Hematopoietic multipotent progenitor cell treated with erythropoietin and hydrocortisone succinate and interleukin-3 and kit ligand, for 4 days (in vitro differentiated cells): Measurements from ENCODE around the gene WRAP73.

Experiments used
- DNase-seq: peaks from one replicate; pipeline ENCODE4 v3.0.0-alpha.2; 2015

The WRAP73 gene

DNA sequence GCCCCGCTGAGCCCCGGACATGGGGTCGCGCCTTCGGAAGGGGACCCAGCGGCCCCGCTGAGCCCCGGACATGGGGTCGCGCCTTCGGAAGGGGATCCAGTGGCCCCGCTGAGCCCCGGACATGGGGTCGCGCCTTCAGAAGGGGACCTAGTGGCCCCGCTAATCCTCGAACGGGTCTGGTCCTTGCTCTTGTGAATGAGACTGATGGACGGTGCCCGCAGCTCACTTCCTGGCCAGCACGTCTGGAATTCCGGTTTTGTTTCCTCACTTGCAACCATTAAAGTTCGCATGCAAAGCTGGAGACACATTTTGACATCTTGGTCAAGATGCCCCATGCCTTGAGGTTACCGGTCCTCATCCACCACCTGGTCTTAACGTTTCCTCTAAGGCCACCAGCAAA is 5.6 kb downstream of the WRAP73 start:
- DNase-seq, result no peak

DNA sequence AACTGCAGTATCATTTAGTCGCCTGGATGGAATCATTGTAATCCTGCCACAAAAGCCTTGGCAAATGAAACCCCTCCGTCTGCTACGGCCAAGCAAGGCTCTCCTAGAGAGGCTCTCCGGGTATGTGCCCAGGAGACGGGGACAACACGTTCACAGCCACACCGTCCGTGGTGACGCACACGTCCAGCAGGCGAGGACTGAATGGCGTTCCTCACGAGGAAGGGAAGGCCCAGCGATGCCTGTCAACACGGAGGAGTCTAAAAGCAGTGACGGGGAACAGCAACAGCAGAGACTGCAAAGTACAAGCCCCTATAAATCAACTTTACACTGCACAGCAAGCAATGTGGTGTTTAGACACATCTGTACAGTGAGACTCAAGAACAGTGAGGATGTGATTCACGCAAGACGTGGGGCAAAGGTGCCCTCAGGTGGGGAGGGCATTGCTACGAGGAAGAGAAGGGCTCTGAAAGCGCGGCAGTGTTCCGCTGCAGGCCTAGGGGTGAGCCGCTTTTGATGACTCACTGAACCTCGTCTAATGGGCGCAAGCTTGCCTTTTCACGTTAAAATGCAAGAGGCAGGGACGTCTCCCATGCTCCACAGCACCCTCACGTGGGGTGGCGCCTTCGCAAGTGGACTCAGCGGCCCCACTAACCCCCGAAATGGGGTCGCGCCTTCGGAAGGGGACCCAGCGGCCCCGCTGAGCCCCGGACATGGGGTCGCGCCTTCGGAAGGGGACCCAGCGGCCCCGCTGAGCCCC is 6.8 kb downstream of the WRAP73 start:
- no peak for DNase-seq

DNA sequence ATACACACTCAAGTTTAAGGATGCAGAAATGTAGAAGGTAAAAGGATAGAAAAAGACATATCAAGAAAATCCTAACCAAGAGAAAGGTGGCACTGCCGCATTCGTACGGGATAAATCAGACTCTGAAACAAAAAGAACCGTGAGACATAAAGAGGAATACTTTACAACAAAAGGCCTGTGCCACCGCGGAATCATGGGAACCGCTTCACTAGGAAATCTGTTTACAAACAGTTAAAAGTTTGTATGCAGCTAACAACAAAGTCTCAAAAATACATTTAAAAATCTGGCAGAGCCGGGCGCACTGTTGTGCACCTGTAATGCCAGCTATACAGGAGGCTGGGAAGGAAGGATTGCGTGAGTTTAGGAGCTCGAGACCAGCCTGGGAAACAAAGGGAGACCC is 8.1 kb downstream of the WRAP73 start:
- no peak for DNase-seq

DNA sequence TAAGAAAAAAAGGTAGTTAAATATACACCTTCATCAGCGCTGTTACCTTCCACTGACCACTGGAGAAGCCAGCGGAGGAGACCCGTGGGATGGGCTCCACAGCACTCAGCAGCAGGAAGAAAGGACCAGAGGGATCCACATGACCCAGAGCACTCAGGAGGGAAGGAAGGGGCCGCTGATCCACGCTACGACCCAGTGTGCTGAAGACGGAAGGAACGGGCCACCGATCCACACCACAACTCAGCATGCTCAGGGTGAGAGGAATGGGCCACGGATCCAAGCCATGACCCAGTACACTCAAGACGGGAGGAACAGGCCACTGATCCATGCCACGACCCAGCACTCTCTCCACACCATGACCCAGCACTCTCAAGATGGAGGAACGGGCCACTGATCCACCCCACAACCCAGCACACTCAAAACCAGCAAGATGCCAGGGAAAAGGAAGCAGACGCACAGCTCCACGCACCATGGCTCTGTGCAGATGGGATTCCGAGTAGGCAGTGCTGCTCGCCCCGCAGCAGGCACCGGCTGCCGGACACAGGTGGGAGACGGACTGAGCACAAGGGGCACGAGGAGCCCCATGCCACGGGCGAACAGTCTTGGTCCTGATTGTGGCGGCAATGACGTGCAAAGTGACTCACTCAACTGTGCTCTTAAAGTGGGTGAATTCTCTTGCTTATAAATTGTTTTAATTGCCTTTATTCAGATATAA is 8.7 kb downstream of the WRAP73 start:
- no peak for DNase-seq

DNA sequence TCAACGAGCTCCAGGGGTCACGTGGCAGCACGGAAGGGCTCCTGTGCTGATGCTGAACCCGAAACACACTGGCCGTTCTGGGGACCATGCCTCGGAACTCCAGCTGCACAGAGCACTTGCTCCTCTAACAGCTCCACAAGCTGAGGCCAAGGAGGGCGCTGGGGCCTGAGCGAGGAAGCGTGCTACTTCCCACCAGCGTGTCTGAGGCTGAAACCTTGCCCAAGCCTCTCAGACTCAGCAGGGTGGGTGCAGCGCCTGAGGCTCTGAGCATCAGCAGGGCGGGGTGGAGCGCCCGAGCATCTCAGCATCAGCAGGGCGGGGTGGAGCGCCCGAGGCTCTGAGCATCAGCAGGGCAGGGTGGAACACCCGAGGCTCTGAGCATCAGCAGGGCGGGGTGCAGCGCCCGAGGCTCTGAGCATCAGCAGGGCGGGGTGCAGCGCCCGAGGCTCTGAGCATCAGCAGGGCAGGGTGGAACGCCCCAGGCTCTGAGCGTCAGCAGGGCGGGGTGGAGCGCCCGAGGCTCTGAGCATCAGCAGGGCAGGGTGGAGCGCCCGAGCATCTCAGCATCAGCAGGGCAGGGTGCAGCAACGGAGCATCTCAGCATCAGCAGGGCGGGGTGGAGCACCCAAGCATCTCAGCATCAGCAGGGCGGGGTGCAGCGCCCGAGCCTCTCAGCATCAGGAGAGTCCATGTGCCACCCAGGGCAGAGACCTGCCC is 9.6 kb downstream of the WRAP73 start:
- DNase-seq, result no peak

DNA sequence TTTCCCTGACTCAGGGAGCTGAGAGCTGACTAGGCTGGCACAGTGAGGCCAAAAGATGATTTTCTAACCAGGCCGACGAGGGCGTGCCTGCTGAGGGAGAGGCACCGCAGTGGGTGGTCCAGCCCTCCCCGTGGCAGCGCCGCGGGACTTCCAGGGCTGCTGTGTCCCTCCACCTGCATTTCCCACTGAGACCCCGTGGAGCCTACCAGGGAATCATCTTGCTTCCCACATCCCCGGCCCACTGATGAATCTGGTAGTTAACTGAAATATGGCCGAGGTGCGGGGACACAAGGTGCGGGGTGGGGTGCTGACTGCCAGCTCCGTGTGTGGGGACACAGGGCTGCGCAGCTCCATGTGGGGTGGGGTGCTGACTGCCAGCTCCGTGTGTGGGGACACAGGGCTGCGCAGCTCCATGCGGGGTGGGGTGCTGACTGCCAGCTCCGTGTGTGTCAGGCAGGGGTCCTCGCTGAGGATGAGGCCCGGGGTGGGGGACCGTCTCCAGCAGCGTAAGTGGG is 10.4 kb downstream of the WRAP73 start:
- DNase-seq, result no peak

DNA sequence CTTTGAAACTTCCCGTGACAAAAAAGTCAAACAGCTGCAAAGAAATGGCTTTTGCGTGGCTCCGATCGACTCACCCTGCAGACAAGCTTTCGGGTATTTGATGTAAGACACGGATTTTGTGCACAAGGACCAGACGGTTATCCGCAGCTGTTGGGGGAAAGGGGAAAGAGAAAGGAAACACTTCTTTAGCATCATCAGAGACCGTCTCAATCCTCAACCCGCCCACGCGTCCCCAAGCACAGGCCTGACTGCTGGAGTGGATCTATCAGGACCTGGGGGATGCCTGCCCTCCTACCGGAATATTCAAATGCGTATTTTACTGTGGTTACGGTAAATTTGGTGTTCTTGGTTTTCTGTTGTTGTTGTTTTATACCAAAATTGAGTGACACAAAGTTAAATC is 11.2 kb downstream of the WRAP73 start:
- no peak for DNase-seq

DNA sequence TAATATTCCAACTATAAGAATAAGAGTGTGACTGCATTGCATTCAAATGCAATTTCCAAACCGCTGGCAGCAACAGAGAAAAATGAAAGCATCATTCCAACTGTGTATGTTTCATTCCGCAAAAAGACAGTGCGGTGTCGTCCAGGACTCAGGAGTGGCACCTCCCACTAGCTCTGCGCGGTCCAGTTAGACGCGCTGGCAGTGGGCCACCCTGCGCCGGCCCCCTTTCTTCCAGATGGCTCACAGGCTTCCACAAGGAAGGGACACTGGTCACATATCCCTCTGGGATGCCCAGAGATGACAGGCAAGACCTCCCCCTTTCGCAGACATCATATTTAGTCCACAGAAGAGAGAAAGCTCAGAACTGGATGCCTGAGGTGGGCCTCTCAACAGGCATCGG is 11.9 kb downstream of the WRAP73 start:
- no peak for DNase-seq

DNA sequence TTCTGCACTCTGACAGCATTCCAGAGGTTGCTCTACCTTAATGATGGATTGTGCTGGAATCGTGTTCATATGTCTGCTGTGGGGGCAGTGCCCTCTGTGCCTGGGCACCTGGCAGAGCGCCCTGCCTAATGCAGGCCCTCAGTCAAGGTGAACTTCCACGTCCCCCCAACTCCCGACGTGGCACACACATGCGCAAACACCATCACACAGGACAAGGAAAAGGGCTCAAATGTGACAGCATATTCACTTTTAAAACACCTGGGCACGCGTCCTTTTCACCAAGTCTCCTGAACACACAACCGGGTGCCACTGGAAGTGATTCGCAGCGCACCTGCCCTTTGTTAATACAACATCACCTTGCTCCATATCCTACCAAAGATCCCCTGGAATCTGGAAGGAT is 13.4 kb downstream of the WRAP73 start:
- no peak for DNase-seq

DNA sequence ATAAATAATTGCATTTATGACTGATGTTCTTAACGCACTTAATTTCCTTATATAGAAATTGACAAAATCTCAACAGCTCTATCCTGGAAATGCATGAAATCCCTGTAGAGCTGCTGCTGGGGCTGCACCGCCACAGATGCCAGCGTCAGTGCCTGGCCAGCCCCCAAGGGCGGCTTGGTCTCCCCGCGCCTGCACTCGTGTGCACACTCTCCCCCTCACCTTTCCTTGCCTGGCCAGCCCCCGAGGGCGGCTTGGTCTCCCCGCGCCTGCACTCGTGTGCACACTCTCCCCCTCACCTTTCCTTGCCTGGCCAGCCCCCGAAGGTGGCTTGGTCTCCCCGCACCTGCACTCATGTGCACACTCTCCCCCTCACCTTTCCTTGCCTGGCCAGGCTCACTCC is 13.8 kb downstream of the WRAP73 start:
- no peak for DNase-seq

DNA sequence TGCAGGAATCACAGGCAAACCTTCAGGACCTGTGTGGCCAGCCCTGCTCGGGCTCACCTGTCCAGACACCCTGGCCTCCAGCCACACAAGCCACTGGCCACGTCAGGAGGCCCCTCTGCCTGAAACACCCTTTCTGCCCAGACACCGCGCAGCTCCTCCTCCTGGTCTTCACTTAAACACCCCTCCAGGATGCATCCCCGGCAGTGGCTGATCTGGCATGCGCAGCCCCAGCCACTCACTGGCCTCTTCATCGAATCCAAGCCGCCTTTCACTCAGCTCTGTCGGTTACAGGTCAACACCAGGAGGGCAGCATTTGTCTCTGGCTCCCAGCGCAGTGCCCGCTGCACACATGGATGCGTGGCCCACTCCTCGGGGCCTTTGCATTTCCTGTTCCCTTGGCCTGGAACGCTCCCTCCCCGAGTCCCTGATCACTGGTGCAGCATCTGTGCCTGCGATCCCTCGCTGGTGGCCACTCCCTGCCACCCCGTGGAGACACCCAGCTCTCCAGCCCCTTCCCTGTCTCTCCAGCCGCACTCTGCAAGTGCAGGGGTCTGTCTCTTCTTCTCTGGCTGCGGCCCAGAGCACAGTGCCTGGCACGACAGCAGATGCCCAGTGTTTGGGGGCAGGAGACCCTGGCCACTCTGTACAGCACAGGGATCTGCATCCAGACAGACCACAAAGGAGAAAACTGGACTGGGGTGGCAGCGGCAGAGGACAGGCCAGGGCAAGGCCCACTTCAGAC is 15.7 kb downstream of the WRAP73 start:
- no peak for DNase-seq

DNA sequence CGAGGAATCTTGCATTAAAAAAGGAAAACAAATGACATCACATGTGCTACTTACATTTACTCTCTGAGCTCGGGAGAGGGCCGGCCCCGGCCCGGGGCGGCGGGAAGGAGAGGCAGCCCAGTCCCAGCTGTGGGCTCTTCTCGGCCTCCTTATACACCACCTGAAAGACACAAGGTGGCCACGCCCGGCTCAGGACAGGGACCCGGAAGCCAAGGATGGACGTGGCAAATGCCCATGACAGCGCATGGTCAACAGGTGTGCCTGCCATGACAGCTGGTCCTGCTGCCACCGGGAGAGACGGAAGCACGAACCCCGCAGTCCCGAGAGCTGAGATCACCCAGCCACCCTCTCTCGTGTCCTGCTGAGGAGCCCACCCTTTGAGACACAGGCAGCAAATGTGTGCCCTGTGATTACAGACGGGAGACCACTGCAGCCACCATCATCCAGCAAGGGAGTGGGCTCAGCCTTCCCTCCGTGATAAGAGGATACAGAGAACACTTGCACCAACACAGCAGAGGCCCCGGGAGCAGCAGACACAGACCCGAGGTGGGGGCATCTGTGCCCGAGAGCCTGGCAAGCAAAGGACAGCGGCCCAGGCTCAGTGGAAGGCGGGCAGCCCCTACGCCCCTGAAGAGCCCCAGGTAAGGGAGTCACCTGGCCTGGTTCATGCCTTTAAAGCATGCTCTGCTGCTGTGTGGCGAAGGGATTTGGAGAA is 16.4 kb downstream of the WRAP73 start:
- DNase-seq, result no peak

DNA sequence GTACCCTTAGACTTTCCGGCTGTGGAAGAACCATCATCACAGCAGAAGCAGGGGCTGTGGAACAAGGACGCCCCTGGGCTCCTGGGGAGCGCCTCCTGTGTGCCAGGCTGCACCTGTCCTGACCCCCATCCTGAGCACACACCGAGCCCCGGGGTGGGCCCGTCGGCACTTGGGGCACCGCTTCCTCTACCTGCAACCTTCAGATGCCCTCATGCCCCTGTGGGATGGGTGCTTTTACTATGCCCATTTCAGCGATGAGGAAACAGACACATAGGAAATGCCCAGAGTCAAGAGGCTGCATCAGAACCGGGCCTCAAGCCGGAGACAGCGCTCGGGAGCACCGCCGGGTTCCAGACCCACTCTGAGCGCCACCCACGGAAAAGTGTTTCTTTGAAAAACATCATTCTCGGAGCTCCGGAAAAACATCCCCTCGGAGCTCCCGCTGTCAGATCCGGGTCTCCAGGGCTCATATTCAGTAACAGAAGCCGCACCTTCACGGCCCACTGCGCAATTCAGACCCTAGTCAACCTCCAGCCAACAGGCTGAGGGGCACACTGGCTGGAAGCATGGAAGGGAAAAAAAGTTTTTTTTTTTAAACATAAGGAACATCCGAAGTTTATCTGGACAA is 17.1 kb downstream of the WRAP73 start:
- DNase-seq, result no peak

DNA sequence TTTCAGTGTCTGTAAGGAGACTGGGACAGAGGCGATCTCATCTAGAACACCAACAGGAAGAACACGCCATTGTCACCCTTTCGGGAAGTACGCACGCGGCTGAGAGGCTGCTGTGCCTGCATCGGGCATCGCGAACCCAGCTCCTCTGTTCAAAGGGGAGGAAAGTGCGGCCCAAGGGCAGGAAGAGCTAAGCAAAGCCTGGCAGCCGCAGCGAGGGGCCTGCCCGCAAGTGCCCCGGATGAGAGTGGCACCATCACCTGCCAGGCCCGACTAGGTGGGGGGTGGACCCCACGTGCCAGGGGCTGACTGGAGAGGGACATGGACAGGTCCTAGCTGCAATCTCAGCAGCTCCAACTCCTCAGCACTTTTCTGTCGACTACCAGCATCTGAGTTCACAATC is 17.6 kb downstream of the WRAP73 start:
- DNase-seq, result no peak

DNA sequence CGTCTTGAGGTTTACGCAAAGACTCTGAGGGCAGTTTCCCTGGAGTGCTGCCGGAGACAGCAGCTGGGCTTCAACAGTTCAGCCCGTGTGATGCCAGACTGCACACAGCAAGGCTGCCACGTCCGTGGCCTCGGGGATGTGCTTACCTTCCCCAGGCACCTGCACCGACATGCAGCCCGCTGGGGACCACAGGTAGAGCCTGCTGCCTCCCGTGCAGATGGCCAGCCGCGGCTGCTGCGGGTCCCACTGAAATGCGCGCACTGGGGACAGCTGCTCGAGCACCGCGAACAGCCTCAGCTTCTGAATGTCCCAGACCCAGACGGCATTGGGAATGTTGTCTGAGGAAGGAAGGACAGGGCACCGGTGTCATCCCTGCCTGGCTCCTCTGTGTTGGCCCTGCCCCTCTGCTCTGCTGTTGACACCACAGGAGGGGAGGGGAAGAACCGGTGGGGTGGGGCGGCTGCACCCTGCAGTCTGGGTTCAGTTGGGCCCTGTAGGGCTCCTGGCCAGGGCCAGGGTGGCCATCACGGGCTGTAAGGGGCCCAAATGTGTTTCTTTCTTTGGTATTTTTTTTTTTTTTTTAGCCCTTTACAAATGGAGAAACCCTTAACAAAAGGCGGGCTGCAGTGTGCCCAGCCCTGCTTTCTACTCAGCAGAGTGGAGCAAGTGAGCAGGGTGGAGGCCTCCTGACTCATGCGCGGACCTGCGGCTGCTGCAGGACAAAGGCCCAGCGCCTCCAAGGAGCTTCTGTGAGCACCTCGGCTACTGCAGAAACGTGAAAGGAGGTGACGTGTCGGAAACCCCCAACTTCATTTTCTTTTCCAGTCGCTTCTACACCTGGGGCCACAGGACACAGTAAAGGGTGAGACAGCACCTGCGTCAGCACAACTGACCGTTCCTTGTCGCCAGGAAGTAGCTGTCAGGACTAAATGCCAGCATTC is 18.3 kb downstream of the WRAP73 start:
- DNase-seq, result no peak

DNA sequence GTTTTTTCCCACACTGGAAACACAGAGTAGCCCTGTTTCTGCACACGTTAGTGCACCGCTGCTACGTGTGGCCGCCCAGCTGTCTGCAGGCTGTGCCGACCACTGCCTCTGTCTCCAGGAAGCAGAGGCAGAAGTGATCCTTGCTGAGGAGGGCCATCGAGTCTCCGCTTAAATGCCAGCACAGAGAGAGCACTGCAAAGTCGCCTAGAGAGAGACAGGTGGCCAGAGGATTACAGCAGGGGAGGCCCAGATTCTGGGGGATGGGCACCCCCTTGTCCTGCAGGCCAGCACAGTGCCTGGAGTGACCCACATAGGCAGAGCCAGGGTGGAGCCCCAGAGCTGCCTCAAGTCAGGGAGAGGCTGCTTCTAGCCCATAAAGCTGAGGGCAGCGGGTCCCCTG is 19.0 kb downstream of the WRAP73 start:
- no peak for DNase-seq

DNA sequence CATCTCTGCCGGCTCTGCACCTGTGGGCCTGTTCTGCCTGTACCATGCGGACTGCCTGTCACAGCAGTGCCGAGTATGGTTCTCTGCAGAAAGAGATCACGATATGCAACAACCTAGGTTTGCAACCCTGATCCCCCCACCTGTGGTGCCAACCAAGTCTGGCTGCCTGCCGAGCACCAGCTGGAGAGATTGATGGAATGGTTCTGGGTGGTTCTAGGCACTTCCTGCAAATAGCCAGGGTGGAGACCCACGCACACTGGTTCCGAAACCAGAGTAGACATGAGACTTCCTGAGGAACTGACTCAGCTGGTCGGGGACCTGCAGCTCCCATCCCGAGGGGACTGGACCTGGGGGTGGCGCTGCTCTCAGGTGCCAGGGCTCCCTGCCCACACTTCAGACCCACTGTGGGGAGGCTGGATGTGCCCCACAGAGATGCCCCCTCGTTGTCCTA is 19.7 kb downstream of the WRAP73 start:
- DNase-seq, result no peak

DNA sequence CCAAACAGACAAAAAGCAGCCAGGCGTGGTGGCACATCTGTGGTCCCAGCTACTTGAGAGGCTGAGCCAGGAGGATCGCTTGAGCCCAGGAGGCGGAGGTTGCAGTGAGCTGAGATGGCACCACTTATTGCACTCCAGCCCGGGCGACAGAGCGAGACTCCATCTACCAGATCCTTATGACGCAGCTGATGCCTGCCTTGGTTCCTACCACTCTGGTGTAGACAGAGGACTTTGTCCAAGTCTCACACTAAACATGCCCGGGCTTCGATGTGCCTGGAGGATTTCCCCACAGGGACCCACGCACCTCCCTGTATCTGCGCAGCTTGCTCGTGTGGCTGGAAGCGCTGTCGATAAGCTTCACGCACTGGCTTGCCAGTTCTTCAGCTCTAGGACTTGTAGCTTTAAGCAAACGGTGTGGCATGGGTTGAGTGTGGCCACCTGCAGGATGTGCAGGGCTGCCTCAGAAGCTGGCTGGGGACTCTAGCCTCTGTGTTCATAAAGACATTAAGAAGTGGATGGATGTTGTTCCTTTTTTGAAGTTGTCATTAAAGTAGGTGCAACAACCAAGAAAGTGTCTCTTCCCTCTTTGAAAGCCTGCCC is 20.2 kb downstream of the WRAP73 start:
- no peak for DNase-seq

DNA sequence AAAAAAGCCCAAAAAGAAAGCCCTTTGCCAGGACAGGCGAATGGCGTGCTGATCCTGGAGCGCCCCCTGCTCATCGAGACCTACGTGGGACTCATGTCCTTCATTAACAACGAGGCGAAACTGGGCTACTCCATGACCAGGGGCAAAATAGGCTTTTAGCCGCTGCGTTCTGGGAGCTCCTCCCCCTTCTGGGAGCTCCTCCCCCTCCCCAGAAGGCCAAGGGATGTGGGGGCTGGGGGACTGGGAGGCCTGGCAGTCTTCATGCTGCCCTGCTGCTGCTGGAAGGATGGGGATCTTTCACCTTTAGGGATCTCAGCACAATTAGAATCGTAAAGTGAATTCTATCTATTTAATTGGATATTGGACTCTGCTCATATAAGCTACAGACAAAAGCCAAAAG is 21.5 kb downstream of the WRAP73 start:
- DNase-seq, result no peak
